Measurements from ENCODE around the gene ELK4. TPM values are rescaled to one million over a fixed set of nuclear protein-coding genes. Genes with fewer than 3 reads are reported as not detected.
A peak's percentile ranks its signal among the peaks of the same experiment; 100 is the strongest.

ELK4 gene
- total RNA-seq, 1 experiment from 2014 or later = 31.2 TPM

GRCh38 chr1:205576011-205576410 lies 55.8 kb downstream of the ELK4 start:
- peaks cover 2% of the 10 kb centered on the region; the same call in 1 of the 2 replicates for H3K27me3 ChIP-seq (ENCODE audit: insufficient read depth, low read length)
- no peaks in the 10 kb centered on the region; the same call in 1 of the 2 replicates for H3K4me1 ChIP-seq (ENCODE audit: insufficient read depth, low read length)
- H3K9me3 ChIP-seq (ENCODE audit: control insufficient read depth, low read depth, low read length) = no peaks in the 10 kb centered on the region
- Mint-ChIP-seq H3K9me3 (no peaks in the 10 kb centered on the region), H3K27me3 (ENCODE audit: low read depth) (peaks cover 78% of the 10 kb centered on the region), H3K36me3 (ENCODE audit: insufficient read depth in 1 of 3, low read depth in 3 of 3) (no peaks in the 10 kb centered on the region), H3K27ac (no peak overlapping the region), H3K4me1 (peaks cover 29 to 39% of the 10 kb centered on the region in 2 experiments), H3K4me3 (no peak overlapping the region)
- H2AK5ac ChIP-seq (ENCODE audit: insufficient read length, low read length) = no peak overlapping the region
- H3K4me2 ChIP-seq (ENCODE audit: insufficient read depth, insufficient read length, low read length) = no peak overlapping the region
- no peak overlapping the region for H3K14ac ChIP-seq (ENCODE audit: insufficient read depth, low read length)
- H2BK20ac ChIP-seq (ENCODE audit: low read depth, low read length, poor library complexity, severe bottlenecking) = no peak overlapping the region
- no peak overlapping the region for H3K56ac ChIP-seq (ENCODE audit: insufficient read length, low read depth, low read length)
- DNase-seq = peak; percentile 9
- no peak overlapping the region for H2BK5ac ChIP-seq (ENCODE audit: insufficient read length, low read length)
- no peaks in the 10 kb centered on the region for H3K23me2 ChIP-seq (ENCODE audit: insufficient read length, low read depth, low read length, poor library complexity, severe bottlenecking)
- H3T11ph ChIP-seq (ENCODE audit: low read length) = no peak overlapping the region
- no peak overlapping the region for H3K9ac ChIP-seq (ENCODE audit: extremely low read depth, insufficient read length, low read length)
- no peaks in the 10 kb centered on the region for H3K79me1 ChIP-seq (ENCODE audit: insufficient read depth, low read depth, low read length, poor library complexity, severe bottlenecking)
- no peaks in the 10 kb centered on the region for H4K20me1 ChIP-seq (ENCODE audit: control insufficient read depth, insufficient read depth, insufficient read length)
- no peaks in the 10 kb centered on the region for H3K79me2 ChIP-seq (ENCODE audit: insufficient read depth, low read length)
- no peak overlapping the region for H3K23ac ChIP-seq (ENCODE audit: insufficient read length, low read depth, low read length)
- no peak overlapping the region for H4K8ac ChIP-seq (replicated peaks; ENCODE audit: insufficient read length, low read depth, low read length)
- H2BK12ac ChIP-seq (ENCODE audit: insufficient read length, low read depth, low read length) = no peak overlapping the region
- no peak overlapping the region for H4K5ac ChIP-seq (ENCODE audit: insufficient read length, low read depth, low read length)
- no peak overlapping the region for H3K18ac ChIP-seq (ENCODE audit: insufficient read length, low read depth, low read length)
- TF ChIP-seq, protein P1, sequence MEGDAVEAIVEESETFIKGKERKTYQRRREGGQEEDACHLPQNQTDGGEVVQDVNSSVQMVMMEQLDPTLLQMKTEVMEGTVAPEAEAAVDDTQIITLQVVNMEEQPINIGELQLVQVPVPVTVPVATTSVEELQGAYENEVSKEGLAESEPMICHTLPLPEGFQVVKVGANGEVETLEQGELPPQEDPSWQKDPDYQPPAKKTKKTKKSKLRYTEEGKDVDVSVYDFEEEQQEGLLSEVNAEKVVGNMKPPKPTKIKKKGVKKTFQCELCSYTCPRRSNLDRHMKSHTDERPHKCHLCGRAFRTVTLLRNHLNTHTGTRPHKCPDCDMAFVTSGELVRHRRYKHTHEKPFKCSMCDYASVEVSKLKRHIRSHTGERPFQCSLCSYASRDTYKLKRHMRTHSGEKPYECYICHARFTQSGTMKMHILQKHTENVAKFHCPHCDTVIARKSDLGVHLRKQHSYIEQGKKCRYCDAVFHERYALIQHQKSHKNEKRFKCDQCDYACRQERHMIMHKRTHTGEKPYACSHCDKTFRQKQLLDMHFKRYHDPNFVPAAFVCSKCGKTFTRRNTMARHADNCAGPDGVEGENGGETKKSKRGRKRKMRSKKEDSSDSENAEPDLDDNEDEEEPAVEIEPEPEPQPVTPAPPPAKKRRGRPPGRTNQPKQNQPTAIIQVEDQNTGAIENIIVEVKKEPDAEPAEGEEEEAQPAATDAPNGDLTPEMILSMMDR (conservative IDR thresholded peaks at IDR 0.05) = no peak
- no peak overlapping the region for H4K91ac ChIP-seq (ENCODE audit: insufficient read length, low read depth, low read length)
- no peak overlapping the region for H2AFZ ChIP-seq (ENCODE audit: low read length)
- H3K27ac ChIP-seq (ENCODE audit: insufficient read length, low read depth, low read length) = no peak overlapping the region
- no peak overlapping the region for H2BK15ac ChIP-seq (ENCODE audit: low read depth, low read length)
- no peak overlapping the region for H2BK120ac ChIP-seq (ENCODE audit: low read depth, low read length, poor library complexity, severe bottlenecking)
- WGBS (ENCODE audit: extremely low coverage, insufficient read length, low lambda C conversion rate) = no CpG with 5 or more reads among the region's 3 CpGs
- H3K4ac ChIP-seq (ENCODE audit: low read depth, low read length) = no peak overlapping the region
